ENCODE data around the gene THSD1.
"Not testable (repeated sequence)": the region's sequence is repeated elsewhere in the genome, so short reads cannot be mapped to it uniquely, and the experiment has no call there.

THSD1 gene

DNA sequence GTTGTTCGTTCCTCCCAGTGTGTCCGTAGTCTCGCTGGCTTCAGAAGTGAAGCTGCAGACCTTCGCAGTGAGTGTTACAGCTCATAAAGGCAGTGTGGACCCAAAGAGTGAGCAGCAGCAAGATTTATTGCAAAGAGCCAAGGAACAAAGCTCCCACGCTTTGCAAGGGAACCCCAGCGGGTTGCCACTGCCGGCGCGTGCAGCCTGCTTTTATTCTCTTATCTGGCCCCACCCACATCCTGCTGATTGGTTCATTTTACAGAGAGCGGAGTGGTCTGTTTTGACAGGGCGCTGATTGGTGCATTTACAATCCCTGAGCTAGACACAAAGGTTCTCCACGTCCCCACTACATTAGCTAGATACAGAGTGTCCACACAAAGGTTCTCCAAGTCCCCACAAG, 1.5 kb upstream of the THSD1 start:
- DNase-seq, result not testable (repeated sequence)

DNA sequence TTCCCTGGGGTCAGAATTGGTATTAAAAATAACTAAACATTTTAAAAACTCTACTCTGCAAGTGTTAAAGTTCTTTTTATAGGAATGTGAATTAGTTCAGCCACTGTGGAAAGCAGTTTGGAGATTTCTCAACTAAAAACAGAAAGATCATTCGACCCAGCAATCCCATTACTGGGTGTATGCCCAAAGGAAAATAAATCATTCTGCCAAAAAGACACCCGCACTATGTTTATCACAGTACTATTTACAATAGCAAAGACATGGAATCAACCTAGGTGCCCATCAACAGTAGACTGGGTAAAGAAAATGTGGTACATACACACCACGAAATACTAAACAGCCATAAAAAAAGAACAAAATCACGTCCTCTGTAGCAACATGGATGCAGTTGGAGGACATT, 657 bp upstream of the THSD1 start:
- DNase-seq, result no peak

DNA sequence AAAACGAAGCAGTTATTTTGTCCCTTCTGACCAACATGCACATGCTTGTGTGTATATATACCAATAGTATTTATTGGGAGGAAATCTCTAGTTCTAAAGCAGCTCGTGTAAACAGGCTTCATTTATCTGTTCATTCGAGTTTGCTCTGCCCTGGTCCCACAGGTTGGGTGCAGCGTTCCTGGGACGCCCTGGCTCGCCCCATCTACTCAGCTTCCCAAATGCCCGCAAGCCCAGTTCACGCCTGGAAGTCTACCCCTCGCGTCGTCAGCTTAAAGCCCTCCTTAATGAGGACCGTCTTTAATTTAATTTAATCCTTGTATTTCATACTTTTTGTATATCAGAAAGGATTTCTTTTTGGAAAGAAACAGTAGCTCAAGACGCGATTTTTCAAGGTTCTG, 604 bp downstream of the THSD1 start:
- no peak for DNase-seq

DNA sequence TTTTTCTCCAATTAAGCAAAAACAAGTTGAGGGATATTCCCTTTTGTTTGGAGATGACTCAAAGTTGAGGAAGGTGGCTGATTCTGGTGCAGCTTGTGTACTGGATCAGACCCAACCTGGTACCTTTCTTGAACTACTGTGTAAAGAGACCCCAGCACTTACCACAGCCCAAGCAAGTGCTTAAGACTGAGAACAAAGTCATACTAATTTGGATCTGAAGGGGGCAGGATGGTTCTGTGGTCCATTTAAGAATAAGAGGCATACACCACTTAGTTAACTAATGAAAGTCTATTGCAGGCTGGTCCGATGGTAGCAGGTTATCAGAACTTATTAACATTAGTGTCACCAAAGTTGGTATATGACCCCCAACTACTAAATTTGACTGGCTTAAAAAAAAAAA, 6.3 kb downstream of the THSD1 start:
- no peak for DNase-seq

DNA sequence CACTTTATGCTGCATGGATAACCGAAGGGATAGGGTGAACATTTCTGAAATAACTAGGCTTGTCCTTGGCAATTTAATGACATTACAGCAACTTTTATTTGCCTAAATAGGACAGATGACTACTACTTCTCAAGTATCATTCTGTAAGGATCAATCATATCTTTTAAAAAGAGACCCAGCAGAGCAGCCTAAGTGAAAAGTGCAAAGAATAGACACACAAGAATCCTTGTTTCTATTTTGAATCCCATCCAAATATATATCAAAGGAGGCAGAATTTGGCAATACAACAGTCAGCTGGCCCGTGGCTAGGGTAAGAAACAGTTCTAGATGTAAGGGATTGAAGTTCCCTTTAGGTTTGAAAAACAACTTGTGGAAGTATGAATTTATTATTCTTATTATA, 6.9 kb downstream of the THSD1 start:
- DNase-seq, result no peak

DNA sequence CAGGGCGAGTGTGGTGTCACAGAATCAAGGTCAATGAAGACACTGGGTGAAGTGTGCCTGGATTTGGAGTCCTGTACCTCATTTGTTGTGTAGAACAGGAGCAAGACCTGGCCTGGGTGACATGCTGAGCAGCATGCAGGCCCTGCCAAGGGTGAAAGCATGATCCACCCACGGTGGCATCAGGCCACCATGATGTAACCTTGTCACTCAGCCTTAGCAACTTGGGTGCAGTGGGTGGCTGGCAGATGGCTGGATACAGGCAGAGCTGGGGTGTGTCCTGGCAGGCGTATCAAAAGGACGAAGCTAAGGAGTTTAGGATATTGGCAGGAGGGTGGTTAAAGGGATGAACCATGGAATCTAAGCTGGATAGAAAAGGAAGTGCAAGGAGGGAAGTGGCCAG, 10.3 kb downstream of the THSD1 start:
- peak; percentile 13 for DNase-seq

DNA sequence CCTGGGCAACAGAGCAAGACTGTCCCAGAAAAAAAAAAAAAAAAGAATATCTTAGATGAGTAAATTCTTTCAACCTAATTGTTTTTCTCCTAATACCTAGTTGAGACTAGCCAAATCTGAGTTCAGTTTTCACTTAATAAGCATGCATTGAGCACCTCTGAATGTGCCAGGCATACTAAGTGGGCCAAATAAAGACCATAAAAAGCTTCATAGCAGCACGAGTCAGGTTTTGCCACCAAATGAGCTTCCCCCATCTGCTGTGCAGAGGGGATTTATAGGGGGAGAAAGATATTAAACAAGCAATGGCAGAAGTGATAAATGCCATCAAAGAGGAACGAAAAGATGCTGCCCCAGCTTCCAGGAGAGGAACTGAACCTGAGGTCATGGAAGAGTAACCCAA, 11.4 kb downstream of the THSD1 start:
- no peak for DNase-seq

DNA sequence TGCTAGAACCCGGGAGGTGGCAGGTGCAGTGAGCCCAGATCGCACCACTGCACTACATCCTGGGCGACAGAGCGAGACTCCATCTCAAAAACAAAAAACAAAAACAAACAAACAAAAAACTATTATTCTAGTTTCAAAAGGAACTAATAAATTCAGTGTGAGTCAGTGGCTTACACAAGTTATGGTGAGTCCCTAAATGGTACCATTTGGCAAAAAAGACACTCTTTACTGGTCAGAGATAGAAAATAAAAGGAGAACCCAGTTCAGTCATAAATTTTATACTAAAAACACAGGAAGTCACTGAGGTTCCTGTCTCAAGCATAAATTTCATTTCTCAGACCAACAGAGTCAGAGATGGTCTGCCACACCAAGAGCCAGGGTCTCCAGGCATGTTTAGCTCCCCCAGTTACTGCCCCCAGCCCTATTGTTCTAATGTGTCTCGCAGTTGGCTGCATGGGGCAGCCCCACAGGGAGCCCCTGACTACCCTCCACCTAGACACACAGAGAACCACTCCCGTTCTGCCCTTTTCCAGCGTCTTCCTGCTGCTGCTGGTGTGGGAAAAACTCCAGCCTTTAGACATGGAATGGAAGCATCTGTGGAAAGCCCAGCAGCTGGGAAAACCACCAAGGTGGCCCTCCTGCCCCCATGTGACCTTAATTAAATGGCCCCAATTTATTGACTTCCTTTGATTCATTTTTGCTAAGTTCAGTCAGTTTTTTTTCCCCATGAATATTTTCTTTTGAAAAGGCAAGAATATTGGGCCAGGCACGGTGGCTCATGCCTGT, 12.2 kb downstream of the THSD1 start:
- no peak for DNase-seq

DNA sequence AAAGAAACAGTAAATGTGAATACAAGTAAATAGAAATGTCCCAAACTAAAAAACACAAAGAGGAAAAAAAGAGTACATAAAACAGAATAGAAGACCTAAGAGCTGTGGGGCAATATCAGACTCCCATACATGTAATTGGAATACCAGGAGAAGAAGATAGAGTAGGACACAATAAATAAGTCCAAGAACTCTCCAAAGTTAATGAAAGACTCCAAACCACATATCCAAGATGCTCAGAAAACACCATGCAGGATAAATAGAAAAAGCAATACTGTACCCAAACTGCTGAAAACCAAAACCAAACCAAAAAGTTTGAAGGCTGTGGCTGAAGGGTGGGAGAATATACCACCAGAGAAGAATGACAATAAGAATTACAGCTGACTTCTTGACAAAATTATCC, 18.3 kb downstream of the THSD1 start:
- DNase-seq, result no peak

DNA sequence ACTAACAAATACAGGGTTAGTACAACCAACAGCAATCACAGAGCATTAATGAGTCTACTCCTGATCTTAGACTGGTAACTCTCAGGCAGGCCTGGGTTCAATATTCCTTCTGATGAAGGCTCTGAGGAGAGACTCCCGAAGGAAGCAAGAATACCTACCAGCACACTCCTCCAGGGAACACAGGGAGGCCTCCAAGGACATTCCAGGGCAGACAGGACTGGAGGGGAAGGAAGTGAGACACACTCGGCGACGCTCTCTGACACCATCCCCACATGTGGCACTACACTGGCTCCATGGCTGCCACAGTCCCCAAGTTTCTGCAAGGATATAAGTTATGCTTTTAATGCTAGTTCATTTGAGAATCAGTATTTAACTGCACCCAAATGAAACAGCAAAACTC, 20.1 kb downstream of the THSD1 start:
- no peak for DNase-seq

DNA sequence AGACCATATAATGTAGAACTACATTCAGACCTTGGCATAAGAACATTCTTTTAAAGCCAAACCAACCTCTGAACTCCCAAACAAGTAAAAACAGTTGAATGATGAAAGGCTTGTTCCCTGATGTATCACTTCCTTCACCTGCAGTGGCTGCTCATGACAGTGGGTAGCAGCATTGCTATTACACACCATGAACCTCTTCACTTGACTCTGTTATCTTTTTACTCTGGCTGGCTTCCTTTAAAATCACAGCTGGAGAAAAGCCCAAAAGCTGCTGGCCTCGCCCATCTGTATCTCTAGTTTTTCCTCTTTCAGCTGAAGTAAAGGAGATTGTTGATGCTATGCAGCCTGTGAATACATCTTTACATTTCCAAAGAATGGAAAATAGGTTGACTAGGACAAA, 22.6 kb downstream of the THSD1 start:
- DNase-seq, result no peak

DNA sequence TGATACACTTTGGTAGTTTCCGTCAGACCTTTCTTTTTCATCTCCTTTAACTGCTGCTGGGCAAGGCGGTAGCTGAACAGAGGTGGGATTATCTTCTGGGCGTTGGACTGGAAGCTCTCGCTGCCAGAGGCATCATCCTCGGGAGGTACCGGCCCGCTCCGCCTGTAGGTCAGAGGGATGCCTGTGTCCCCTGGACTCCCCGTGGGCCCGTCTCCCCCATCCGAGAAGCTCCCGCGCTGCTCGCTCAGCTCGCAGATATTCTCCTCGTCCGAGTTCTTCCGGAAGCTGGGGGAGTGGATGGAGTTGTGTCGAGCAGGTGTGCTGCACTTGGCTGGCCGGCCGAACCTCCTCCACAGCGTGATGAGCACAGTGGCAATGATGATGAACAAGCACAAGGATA, 27.7 kb downstream of the THSD1 start:
- DNase-seq, result no peak

DNA sequence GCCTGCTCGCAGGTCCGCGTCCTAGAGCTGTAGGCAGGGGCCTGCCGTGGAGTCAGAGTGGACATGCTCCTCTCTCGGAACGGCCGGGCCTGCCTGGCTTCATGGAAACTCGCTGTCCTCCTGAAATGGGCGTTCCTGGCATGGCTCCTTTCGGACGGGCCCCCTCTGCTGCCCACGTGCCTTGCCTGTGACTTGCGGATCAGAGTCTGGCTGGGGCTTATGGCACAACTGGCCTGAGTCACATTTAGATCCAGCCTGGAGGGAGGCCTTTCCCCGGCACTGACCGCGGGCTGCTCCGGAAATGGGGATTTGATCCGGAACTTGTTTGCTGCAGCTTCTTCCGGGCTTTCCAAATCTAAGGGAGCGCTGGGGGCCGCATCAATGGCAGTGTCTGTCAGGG, 28.1 kb downstream of the THSD1 start:
- DNase-seq, result no peak

DNA sequence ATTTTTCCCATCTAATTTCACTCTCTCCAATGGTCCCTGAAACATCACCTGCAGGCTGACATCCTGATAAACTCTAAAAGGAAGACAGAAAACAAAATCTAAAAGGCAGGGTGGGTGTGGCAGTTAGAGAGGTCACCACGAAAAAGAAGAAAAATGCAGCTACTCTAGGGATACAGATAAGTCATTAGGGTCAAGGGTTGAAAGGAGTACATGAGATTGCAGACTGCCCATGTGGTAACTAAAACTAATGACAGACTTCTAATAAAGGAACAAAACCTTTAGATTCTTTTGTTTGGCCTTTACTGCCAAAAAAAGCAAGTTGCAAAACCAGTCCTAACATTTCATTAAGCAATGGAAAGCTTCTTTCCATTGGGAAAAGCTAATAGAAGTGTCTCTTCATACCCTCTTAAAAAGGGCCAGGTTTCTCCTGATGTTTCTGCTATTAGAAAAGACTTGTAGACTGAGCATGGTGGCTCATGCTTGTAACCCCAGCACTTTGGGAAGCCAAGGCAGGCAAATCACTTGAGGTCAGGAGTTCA, 31.0 kb downstream of the THSD1 start:
- no peak for DNase-seq

DNA sequence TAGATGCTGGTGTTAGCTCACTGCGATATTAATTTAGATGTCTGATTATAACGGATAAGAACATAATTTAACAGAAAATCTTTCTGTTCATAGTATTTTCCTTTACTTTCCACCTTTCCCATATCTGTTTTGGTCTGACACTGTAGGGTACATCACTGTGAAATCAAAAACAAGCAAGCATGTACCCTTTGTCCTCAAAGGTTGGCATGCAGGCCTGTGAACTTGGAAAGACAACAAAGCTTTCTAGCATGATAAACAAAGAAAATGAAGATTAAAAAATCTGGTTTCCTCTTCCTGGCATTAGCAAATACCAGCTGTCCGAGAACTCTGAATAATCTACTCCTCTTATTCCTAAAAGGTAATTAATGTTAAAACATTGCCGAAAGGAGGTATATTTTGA, 31.6 kb downstream of the THSD1 start:
- no peak for DNase-seq

DNA sequence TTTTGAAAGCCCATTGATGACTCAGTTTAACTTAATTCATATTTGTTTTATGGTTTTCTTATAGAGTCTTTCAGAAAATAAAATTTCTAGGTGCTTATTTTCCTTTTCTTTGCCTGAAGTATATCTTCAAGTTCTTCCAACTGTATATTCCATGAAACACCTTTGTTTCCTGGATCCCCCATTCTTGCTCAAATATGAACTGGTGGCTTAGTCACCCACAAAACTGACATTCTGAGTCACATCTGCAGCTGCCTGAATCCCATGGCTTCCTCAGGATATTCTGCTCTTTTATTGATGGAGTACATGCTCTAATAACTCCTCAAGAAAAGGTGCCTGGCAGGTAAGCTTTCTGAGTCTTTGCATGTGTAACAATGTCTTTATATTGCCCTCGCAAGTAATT, 32.7 kb downstream of the THSD1 start:
- DNase-seq, result not testable (repeated sequence)

DNA sequence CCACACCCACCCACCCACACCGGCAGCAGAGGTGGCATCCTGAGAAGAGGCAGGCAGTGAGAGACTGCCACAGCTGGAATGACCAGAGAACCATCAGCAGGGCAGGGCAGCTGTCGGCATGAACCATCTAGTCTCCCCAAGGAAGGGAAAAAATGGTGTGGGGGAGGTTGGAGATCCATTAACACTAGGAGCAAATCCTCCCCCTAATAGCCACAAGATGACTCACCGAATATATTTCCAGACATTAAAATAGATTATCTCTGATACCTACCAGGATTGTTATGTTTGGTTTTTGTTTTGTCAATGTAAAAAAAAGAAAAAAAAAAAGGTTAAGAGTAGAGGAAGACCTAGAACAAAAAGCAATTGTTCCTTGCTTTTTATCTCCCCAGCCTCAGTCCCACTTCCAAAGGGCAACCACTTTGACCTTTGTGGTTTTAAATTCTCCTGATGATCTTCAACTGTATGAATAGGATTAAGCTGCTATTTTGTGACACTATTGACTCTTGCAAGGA, 34.2 kb downstream of the THSD1 start:
- DNase-seq, result no peak

DNA sequence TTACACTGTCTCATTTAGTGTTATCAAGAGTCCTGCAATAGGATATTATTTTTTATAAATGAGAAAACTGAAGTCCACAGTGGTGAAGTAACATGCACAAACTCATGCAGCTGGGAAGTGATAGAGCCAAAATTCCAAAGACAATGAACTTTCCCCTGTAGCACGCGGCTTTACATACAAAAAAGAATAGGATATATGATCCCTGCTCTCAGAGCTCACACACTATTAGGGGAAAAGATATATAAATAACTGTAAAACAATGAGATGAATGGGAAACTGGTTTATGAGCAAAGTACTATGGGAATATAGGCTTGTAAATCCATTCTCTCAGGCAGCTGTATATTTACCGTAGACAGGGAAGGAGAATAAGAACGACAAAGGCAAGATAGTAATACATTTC, 39.7 kb downstream of the THSD1 start:
- no peak for DNase-seq

DNA sequence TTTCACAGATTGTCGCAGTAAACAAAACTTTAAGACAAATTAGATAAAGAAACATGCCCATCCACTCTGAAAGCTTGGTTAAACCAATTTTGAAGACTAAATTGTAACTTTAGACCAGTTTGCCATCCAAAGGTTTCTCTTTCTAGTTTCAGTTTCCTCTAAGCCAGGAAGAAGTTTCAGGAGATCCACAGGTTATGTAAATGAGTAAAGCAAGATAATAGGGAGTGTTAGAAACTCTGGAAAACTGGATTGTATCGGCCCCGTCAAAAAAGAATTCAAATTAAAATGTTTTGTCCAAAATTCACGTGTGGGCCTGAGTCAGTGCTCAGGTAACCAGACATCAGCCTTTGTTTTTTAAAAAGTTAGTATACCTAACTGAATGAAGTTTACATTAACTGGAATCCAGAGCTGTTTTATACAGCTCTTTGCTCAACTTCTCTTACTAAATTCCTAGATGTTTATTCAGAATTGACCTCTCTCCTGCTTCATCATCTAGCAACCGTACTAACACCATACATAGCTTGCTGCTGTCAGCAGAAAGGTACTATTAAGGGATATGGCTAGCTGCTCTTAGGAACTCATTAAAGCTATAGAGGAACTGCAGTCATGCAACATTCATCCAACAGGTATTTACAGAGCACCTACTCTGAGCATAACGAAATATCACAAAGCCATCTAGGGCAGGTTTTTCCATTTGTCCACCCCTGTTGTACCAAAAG, 43.6 kb downstream of the THSD1 start:
- not testable (repeated sequence) for DNase-seq

DNA sequence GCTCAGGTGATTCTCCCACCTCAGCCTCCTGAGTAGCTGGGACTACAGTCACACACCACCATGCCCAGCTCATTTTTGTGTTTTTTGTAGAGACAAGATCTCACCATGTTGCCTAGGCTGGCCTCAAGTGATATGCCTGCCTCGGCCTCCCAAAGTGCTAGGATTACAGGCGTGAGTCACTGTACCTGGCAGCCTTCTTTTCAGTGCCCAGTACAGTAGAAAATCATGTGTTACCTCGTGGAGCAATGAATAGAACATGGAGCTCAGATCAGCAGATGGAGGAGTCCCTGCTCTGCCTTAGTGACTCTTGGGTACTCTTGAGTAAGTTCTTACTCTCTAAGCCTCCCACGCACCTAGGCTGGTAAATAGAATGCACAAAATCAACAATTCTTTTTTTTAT, 44.7 kb downstream of the THSD1 start:
- no peak for DNase-seq

DNA sequence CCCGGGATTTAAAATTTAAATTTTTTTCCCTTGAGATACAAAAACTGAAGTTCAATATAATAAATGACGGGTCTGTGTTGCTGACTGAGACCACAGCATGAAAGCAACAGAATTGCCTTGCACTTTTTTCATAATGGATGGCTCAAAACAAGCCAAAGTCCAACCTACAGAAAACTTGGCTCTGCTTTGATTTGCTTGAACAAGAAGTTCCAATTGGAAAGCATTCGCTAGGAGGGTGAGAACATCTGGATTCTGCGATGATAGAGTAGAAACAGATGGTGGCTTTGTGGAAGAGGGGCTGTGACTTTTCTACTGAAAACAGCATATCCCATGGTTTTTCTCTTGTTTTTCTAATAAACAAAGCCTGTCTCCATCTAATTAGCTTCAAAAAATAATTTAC, 46.4 kb downstream of the THSD1 start:
- no peak for DNase-seq

DNA sequence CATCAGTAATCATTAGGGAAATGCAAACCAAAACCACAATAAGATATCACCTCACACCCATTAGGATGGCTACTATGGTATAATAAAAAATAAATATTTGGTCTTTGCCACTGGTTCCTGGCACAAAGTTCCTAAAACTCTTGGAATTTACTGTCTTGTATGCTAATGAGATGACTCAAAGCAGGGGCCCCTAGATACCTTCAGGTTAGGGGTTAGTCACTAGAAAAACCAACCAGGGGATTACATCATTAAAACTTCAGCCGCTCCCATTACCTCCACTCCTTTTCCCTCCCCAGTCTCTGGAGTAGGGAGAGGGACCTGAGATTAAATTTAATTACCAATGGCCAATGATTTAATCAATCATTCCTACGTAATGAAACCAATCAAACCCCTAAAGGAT, 49.6 kb downstream of the THSD1 start:
- DNase-seq, result no peak

DNA sequence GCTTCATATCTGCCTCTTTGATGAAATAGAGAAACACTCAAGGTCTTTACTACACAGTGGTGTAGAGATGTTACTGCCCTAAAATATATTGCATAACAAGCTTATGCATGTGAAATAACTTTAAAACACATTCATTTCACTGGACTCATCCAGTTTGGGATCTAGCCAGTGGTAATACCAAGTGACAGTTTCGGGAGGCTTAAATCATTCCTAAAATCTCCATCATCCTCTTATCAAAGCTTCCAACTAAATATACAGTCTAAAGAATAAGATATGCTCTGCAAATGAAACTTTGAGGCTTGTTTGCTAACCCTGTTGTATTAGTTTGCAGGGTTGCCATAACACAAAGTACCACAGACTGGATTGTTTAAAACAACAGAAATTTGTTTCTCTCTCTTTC, 52.8 kb downstream of the THSD1 start:
- no peak for DNase-seq

Measured in GDM1 (cell line).